ENCODE results near the gene AGBL5.

The AGBL5 gene

GRCh38 chr2:27006602-27007415 is 44.7 kb upstream of the AGBL5 start:
- no peaks in the 10 kb centered on the region for H3K4me1 ChIP-seq (ENCODE audit: control insufficient read depth in 1 of 2, insufficient read depth in 1 of 2, low read depth in 1 of 2, low read length in 1 of 2)
- no peak overlapping the region for H3K4me3 ChIP-seq (ENCODE audit: low read depth in 1 of 2, low read length in 1 of 2)
- no peak overlapping the region for H3K27ac ChIP-seq
- no peaks in the 10 kb centered on the region for H3K9me3 ChIP-seq
- TF ChIP-seq CTCF (IDR thresholded peaks at IDR 0.05) = no peak
- no peaks in the 10 kb centered on the region for H3K36me3 ChIP-seq
- H3K27me3 ChIP-seq = peaks cover 22% of the 10 kb centered on the region

- Histone ChIP-seq H3K4me3 (ENCODE audit: low read depth in 1 of 2, low read length in 1 of 2) (no peak overlapping the region), H3K36me3 (no peaks in the 10 kb centered on the region), H3K27ac (no peak overlapping the region), H3K9me3 (no peaks in the 10 kb centered on the region), H3K4me1 (ENCODE audit: control insufficient read depth in 1 of 2, insufficient read depth in 1 of 2, low read depth in 1 of 2, low read length in 1 of 2) (no peaks in the 10 kb centered on the region), H3K27me3 (peaks cover 22% of the 10 kb centered on the region)
- no peak for TF ChIP-seq CTCF (IDR thresholded peaks at IDR 0.05)
Observed at GRCh38 chr2:27007416-27008374, 43.8 kb upstream of the AGBL5 start.

- H3K4me3 ChIP-seq (ENCODE audit: low read depth in 1 of 2, low read length in 1 of 2) = no peak overlapping the region
- no peaks in the 10 kb centered on the region for H3K36me3 ChIP-seq
- H3K4me1 ChIP-seq (ENCODE audit: control insufficient read depth in 1 of 2, insufficient read depth in 1 of 2, low read depth in 1 of 2, low read length in 1 of 2) = no peaks in the 10 kb centered on the region
- peaks cover 32% of the 10 kb centered on the region for H3K27me3 ChIP-seq
- TF ChIP-seq CTCF (IDR thresholded peaks at IDR 0.05) = no peak
- H3K27ac ChIP-seq = no peak overlapping the region
- H3K9me3 ChIP-seq = no peaks in the 10 kb centered on the region
Observed at GRCh38 chr2:27008678-27009077, 42.8 kb upstream of the AGBL5 start.

GRCh38 chr2:27009083-27009482 is 42.4 kb upstream of the AGBL5 start:
- Histone ChIP-seq H3K4me3 (ENCODE audit: low read depth in 1 of 2, low read length in 1 of 2) (no peak overlapping the region), H3K36me3 (no peaks in the 10 kb centered on the region), H3K9me3 (no peaks in the 10 kb centered on the region), H3K4me1 (ENCODE audit: control insufficient read depth in 1 of 2, insufficient read depth in 1 of 2, low read depth in 1 of 2, low read length in 1 of 2) (no peaks in the 10 kb centered on the region), H3K27ac (no peak overlapping the region), H3K27me3 (peaks cover 34% of the 10 kb centered on the region)
- TF ChIP-seq CTCF (IDR thresholded peaks at IDR 0.05) = no peak

GRCh38 chr2:27009716-27010115 is 41.8 kb upstream of the AGBL5 start:
- Histone ChIP-seq H3K4me1 (ENCODE audit: control insufficient read depth in 1 of 2, insufficient read depth in 1 of 2, low read depth in 1 of 2, low read length in 1 of 2) (no peaks in the 10 kb centered on the region), H3K36me3 (no peaks in the 10 kb centered on the region), H3K27ac (no peak overlapping the region), H3K27me3 (peaks cover 34% of the 10 kb centered on the region), H3K4me3 (ENCODE audit: low read depth in 1 of 2, low read length in 1 of 2) (no peak overlapping the region), H3K9me3 (no peaks in the 10 kb centered on the region)
- TF ChIP-seq CTCF (IDR thresholded peaks at IDR 0.05) = no peak
